ENCODE results near the gene YPEL2.

The YPEL2 gene

GRCh38 chr17:59369031-59369975 is 37.8 kb downstream of the YPEL2 start:
- H3K4me3 ChIP-seq (ENCODE audit: low read depth, low read length), result no peak overlapping the region
- ChIA-PET POLR2A (no interaction called here), CTCF (interaction anchor here (0.7 to 1.3 kb wide), 4 partner anchors 10 to 58 kb away, joined by 3 to 4 read pairs (median 3); no protein-coding TSS in a partner anchor)
- DNase-seq (ENCODE audit: low read depth, low spot score), result no peak
- TF ChIP-seq, protein P1, sequence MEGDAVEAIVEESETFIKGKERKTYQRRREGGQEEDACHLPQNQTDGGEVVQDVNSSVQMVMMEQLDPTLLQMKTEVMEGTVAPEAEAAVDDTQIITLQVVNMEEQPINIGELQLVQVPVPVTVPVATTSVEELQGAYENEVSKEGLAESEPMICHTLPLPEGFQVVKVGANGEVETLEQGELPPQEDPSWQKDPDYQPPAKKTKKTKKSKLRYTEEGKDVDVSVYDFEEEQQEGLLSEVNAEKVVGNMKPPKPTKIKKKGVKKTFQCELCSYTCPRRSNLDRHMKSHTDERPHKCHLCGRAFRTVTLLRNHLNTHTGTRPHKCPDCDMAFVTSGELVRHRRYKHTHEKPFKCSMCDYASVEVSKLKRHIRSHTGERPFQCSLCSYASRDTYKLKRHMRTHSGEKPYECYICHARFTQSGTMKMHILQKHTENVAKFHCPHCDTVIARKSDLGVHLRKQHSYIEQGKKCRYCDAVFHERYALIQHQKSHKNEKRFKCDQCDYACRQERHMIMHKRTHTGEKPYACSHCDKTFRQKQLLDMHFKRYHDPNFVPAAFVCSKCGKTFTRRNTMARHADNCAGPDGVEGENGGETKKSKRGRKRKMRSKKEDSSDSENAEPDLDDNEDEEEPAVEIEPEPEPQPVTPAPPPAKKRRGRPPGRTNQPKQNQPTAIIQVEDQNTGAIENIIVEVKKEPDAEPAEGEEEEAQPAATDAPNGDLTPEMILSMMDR (IDR thresholded peaks at IDR 0.05; ENCODE audit: insufficient read depth, low read length, missing control alignments), result no peak

GRCh38 chr17:59370593-59371299 is 39.3 kb downstream of the YPEL2 start:
- ChIA-PET CTCF (interaction anchor here (1.0 kb wide), 1 partner anchor 70 kb away, joined by 3 read pairs; no protein-coding TSS in a partner anchor), POLR2A (interaction anchor here (0.8 kb wide), 1 partner anchor 8 kb away, joined by 7 read pairs; no protein-coding TSS in a partner anchor)
- H3K4me3 ChIP-seq (ENCODE audit: low read depth, low read length), result no peak overlapping the region
- TF ChIP-seq, protein P1 (IDR thresholded peaks at IDR 0.05; ENCODE audit: insufficient read depth, low read length, missing control alignments), result no peak
- DNase-seq (ENCODE audit: low read depth, low spot score), result no peak

- CTCF ChIA-PET, result interaction anchor here (1.0 kb wide), 1 partner anchor 70 kb away, joined by 3 read pairs; no protein-coding TSS in a partner anchor
- H3K4me3 ChIP-seq (ENCODE audit: low read depth, low read length), result no peak overlapping the region
- no peak for DNase-seq (ENCODE audit: low read depth, low spot score)
- POLR2A ChIA-PET, result interaction anchor here (0.8 kb wide), 1 partner anchor 9 kb away, joined by 7 read pairs; no protein-coding TSS in a partner anchor
- TF ChIP-seq, protein P1 (IDR thresholded peaks at IDR 0.05; ENCODE audit: insufficient read depth, low read length, missing control alignments), result no peak
Measured at GRCh38 chr17:59371416-59372100, 40.1 kb downstream of the YPEL2 start.

DNA sequence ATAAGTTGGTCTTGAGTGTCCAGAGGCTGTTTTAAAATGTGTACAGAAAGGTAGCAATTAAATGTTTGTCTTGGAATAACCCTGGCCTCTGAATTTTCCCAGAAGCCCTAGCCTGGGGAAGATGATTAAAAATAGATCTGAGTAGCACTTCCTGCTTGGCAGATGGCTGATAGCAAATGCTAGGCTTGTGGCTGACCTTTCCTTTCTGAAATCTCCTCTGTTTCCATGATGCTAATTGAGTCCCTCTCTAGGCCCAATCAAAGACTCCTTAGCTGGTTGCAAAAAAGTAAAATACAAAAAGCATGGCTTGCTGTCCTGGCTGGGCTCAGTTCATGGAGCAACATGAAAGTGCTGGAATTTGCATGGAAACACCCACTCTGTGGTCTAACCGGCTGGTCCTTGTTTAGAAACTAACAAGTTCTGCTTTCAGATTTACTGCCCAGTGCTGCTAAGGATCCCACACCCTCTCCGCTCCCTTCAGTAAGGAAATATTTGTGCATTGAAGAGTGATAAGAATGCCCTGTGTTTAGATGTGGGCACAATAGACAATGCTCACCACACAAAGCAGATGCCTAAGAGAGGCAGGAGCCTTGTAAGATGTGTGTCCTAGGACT is 40.8 kb downstream of the YPEL2 start:
- DNase-seq (ENCODE audit: low read depth, low spot score), result no peak
- CTCF ChIA-PET, result no interaction called here
- H3K4me3 ChIP-seq (ENCODE audit: low read depth, low read length), result no peak overlapping the region

DNA sequence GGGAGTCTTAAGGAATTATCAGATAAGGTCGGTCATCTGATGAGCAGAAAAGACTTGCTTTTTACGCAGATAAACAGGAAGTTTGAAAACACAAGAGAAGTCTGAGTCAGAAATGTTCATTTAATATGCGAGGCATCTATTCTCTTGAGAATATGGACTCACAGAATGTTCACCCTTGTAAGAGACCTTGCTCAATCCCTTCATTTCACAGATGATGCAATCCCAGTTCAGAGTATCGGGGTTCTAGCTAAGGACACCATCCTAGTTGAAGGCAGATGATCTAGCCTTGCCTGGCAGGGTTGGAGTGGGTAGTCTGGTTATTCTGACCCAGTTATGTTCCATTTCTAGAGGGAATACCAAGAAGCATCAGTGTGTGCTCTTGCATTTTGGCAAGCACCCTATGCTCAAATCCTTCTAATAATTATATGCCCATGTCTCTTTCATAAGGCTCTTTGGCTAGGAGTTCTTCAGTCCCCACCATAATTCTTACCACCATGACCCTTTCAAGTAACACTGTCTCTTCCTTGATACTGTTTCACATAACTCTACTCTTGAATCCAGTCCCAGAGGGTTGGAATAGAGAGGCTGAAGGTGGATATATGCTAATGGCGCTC is 42.5 kb downstream of the YPEL2 start:
- ChIA-PET POLR2A (no interaction called here), CTCF (interaction anchor here (0.6 kb wide), 1 partner anchor 68 kb away, joined by 3 read pairs; no protein-coding TSS in a partner anchor)
- peak; percentile 89 for DNase-seq (ENCODE audit: low read depth, low spot score)
- no peak overlapping the region for H3K4me3 ChIP-seq (ENCODE audit: low read depth, low read length)
- TF ChIP-seq, protein P1 (IDR thresholded peaks at IDR 0.05; ENCODE audit: insufficient read depth, low read length, missing control alignments), result no peak

More for the DNA sequence above, 40.8 kb downstream of the YPEL2 start:
- POLR2A ChIA-PET, result no interaction called here
- TF ChIP-seq, protein P1 (IDR thresholded peaks at IDR 0.05; ENCODE audit: insufficient read depth, low read length, missing control alignments), result no peak
